Tibial nerve (tissue), 4 donors: ENCODE data around the gene IFFO2. TPM values are rescaled to one million over a fixed set of nuclear protein-coding genes. Genes with fewer than 3 reads are reported as not detected.

ENCODE experiments used
- DNase-seq, 2 donors: peaks; one replicate each; pipeline ENCODE4 v3.0.0-alpha.2; 2019; ENCODE audit warnings: low spot score in 2 of 2
- H3K27ac ChIP-seq, 4 donors: fragments of 200-600 bp; sonication (generic) in 3 of 4; one replicate each; pipeline ENCODE4 v1.5.1; 2017 to 2019; ENCODE audit warnings: mild to moderate bottlenecking in 1 of 4
- H3K27me3 ChIP-seq, 2 donors: fragments of 200-600 bp; sonication (generic) in 1 of 2; one replicate each; pipeline versions ENCODE4 v1.5.1 to v1.6.0; 2017 to 2019
- H3K36me3 ChIP-seq, 3 donors: fragments of 200-600 bp; sonication (generic); one replicate each; pipeline ENCODE4 v1.5.1; 2018 to 2019
- H3K4me1 ChIP-seq, 4 donors: fragments of 200-600 bp; sonication (generic) in 3 of 4; one replicate each; pipeline ENCODE4 v1.5.1; 2017 to 2019
- H3K4me3 ChIP-seq, 4 donors: fragments of 200-600 bp; sonication (generic) in 3 of 4; one replicate each; pipeline ENCODE4 v1.5.1; 2017 to 2019; ENCODE audit warnings: mild to moderate bottlenecking in 1 of 4, moderate library complexity in 1 of 4
- H3K9me3 ChIP-seq, 4 donors: fragments of 200-600 bp; sonication (generic) in 3 of 4; one replicate each; pipeline ENCODE4 v1.5.1; 2017 to 2019
- CTCF ChIP-seq, 5 experiments: fragments of 200-600 bp in 3 of 5; fragments of 450-650 bp in 2 of 5; sonication (generic) in 3 of 5; IDR thresholded peaks; one replicate each; pipeline ENCODE4 v1.5.1; 2016 to 2019; ENCODE audit warnings: antibody characterized with exemption in 5 of 5, mild to moderate bottlenecking in 3 of 5, moderate library complexity in 2 of 5
- EP300 ChIP-seq, 2 donors: sonication (generic); formaldehyde crosslinking; IDR thresholded peaks; one replicate each; pipeline ENCODE4 v1.6.1; 2017; ENCODE audit warnings: antibody characterized with exemption in 2 of 2, mild to moderate bottlenecking in 1 of 2
- POLR2A ChIP-seq, 2 donors: fragments of 450-650 bp; IDR thresholded peaks; one replicate each; pipeline ENCODE4 v1.6.1; 2017; ENCODE audit warnings: antibody characterized with exemption in 2 of 2, mild to moderate bottlenecking in 2 of 2, moderate library complexity in 2 of 2
- WGBS, 2 donors: methylation state at CpG; one replicate each; pipeline ENCODE4 v1.1.5; 2018; 5-methylcytosine and 5-hydroxymethylcytosine counted together
- total RNA-seq, 4 donors: library from RNA; depleted of rRNA; stranded (reverse); fragments of >200 nt; gene quantifications; one replicate each; pipeline ENCODE4 v1.1.0, GENCODE V29; 2016

The IFFO2 gene
- total RNA-seq, 4 donors from 2014 or later = 3.6 to 19.2 (median 9.2) TPM

DNA sequence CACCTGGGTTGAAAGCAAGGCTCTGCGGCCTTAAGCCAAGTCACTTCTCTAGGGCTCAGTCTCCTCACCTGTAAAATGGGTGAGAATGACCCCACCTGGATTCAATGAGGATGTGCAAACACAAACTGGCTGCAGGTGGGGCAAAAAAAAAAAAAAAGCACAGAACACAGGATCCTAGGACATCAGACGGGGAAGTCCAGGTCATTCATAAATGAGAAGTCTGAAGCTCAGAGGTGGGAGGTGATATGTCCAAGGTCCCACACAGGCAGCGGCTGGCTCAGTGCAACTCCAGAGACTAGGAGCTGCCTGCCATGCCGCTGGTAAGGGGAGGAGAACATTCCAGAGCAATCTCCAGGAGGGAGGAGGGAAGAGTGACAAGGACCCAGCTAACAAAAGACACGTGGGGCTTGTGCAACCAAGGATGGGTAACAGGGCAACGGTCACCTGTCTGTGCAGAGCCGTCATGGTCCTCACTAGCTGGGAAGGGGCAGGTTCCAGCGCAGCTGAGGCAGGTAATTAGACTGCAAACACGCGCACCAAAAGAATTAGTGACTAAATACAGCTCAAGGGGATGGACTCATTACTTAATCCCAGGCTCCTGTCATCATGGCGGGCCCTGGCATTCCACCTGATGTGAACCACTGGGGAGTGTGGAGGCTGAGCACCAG is 19.5 kb downstream of the IFFO2 start:
- Histone ChIP-seq H3K27me3 (no peaks in the 10 kb centered on the region), H3K27ac (no peak overlapping the region), H3K9me3 (no peaks in the 10 kb centered on the region), H3K4me3 (no peak overlapping the region), H3K4me1 (peaks cover 0 to 36% (median 12%) of the 10 kb centered on the region in 4 donors), H3K36me3 (no peaks in the 10 kb centered on the region)
- WGBS, 2 donors = 86% methylated on average over 11 of the region's 11 CpGs
- DNase-seq = no peak
- TF ChIP-seq EP300 (IDR thresholded peaks at IDR 0.05) = no peak
- no peak for TF ChIP-seq CTCF (IDR thresholded peaks at IDR 0.05)
- TF ChIP-seq POLR2A (IDR thresholded peaks at IDR 0.05) = no peak

- WGBS, 2 donors = 88 to 100% methylated on average over 3 of the region's 3 CpGs
- Histone ChIP-seq H3K27me3 (no peaks in the 10 kb centered on the region), H3K27ac (no peak overlapping the region), H3K4me3 (no peak overlapping the region), H3K4me1 (peaks cover 0 to 31% (median 10%) of the 10 kb centered on the region in 4 donors), H3K36me3 (no peaks in the 10 kb centered on the region), H3K9me3 (no peaks in the 10 kb centered on the region)
- no peak for DNase-seq
- TF ChIP-seq EP300 (IDR thresholded peaks at IDR 0.05) = no peak
- TF ChIP-seq CTCF (IDR thresholded peaks at IDR 0.05) = no peak
- TF ChIP-seq POLR2A (IDR thresholded peaks at IDR 0.05) = no peak
These were observed 20.0 kb downstream of the IFFO2 start for GRCh38 chr1:18936471-18936813.

DNA sequence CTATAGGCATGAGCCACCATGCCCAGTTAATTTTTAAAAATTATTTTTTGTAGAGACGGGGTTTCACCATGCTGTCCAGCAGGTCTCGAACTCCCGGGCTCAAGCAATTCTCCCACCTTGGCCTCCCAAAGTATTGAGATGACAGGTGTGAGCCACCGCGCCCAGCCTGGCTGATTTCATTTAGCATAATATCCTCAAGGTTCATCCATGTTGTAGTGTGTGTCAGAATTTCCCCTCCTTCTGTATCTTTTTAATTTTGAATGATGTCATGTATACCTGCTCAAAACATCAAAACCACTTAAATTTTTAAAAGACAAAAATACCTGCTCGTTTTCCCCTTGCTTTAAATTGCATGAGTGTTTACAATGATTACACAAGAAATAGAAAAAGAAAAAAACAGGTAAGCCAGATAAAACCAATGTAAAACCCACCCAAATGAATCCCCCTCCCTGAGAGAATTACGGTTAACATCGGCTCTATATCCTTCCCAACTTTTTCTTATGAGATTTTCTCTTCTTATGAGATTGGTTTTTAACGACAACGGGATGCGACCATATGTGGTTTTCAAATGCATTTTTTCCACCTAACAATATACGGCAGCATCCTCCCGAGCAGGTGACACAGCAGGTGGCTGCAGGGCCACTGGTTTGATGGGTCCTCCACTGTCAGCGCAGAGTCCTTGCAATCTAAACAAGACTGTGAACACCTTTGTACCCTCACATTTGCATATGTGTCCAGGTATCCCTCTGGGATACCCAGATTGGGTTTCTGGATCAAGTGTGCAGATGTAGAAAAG is 22.1 kb downstream of the IFFO2 start:
- TF ChIP-seq POLR2A (IDR thresholded peaks at IDR 0.05) = no peak
- no peak for TF ChIP-seq CTCF (IDR thresholded peaks at IDR 0.05)
- no peak for TF ChIP-seq EP300 (IDR thresholded peaks at IDR 0.05)
- H3K9me3 ChIP-seq = no peaks in the 10 kb centered on the region
- WGBS, 2 donors = 78 to 80% methylated on average over 14 of the region's 14 CpGs
- no peaks in the 10 kb centered on the region for H3K36me3 ChIP-seq
- no peak overlapping the region for H3K27ac ChIP-seq
- DNase-seq = no peak
- no peak overlapping the region for H3K4me3 ChIP-seq
- no peaks in the 10 kb centered on the region for H3K27me3 ChIP-seq
- peaks cover 0 to 16% (median 4%) of the 10 kb centered on the region in 4 donors for H3K4me1 ChIP-seq

GRCh38 chr1:18932879-18933278 is 23.6 kb downstream of the IFFO2 start:
- DNase-seq = no peak
- H3K27ac ChIP-seq = no peak overlapping the region
- H3K36me3 ChIP-seq = no peaks in the 10 kb centered on the region
- TF ChIP-seq EP300 (IDR thresholded peaks at IDR 0.05) = no peak
- TF ChIP-seq POLR2A (IDR thresholded peaks at IDR 0.05) = no peak
- TF ChIP-seq CTCF (IDR thresholded peaks at IDR 0.05) = no peak
- H3K9me3 ChIP-seq = no peaks in the 10 kb centered on the region
- 66 to 92% methylated on average over 6 to 7 of the region's 7 CpGs for WGBS, 2 donors
- H3K27me3 ChIP-seq = no peaks in the 10 kb centered on the region
- H3K4me1 ChIP-seq = peaks cover 0 to 10% (median 5%) of the 10 kb centered on the region in 4 donors
- no peak overlapping the region for H3K4me3 ChIP-seq

GRCh38 chr1:18932387-18932786 is 24.1 kb downstream of the IFFO2 start:
- 60 to 84% methylated on average over 1 to 5 of the region's 5 CpGs for WGBS, 2 donors
- H3K4me1 ChIP-seq = peaks cover 0 to 15% (median 10%) of the 10 kb centered on the region in 4 donors

More at GRCh38 chr1:18932387-18932786, 24.1 kb downstream of the IFFO2 start:
- no peak for TF ChIP-seq CTCF (IDR thresholded peaks at IDR 0.05)
- H3K27me3 ChIP-seq = no peaks in the 10 kb centered on the region
- no peaks in the 10 kb centered on the region for H3K36me3 ChIP-seq
- H3K4me3 ChIP-seq = no peak overlapping the region
- no peaks in the 10 kb centered on the region for H3K9me3 ChIP-seq
- no peak overlapping the region for H3K27ac ChIP-seq
- DNase-seq = no peak
